ENCODE data around the gene PRRT1. TPM values are rescaled to one million over a fixed set of nuclear protein-coding genes. Genes with fewer than 3 reads are reported as not detected.

Gene PRRT1
- total RNA-seq, 2 donors from 2014 or later = 2.0 to 3.0 TPM

DNA sequence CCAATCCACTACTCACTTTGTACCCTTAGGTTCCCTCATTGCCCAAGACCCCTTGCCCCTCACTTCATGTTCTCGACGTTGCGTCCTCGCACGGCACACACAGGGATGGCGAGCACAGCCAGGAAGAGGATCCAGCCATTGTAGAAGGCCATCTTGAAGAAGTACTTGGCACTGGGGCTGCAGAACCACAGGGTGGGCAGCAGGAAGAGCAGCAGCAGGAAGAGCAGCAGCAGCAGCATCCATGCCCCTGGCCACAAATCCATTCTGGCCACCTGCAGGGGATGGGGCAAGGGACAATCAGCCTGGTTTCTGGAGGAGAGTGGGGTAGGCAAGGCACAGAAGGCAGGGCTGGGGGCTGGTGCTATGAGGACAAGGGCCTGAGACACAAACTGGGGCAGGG is 19.5 kb upstream of the PRRT1 start:
- Histone ChIP-seq H3K4me1 (ENCODE audit: control insufficient read depth, insufficient read depth, low read length) (peaks cover 26% of the 10 kb centered on the region), H3K4me3 (ENCODE audit: low read length) (no peak overlapping the region), H3K36me3 (ENCODE audit: control insufficient read depth, insufficient read depth, low read length) (peaks cover 62% of the 10 kb centered on the region), H3K9ac (ENCODE audit: extremely low read depth, low read length, poor library complexity, severe bottlenecking) (no peak overlapping the region), H3K9me3 (ENCODE audit: control insufficient read depth, low read length) (no peaks in the 10 kb centered on the region), H3K27me3 (ENCODE audit: control insufficient read depth, insufficient read depth, low read length, poor library complexity, severe bottlenecking) (no peaks in the 10 kb centered on the region), H3K27ac (ENCODE audit: low read depth, low read length) (no peak overlapping the region)
- Mint-ChIP-seq H3K9me3 (no peaks in the 10 kb centered on the region), H3K36me3 (ENCODE audit: low read depth) (peaks cover 60% of the 10 kb centered on the region), H3K4me3 (no peak overlapping the region), H3K27me3 (ENCODE audit: insufficient read depth) (no peaks in the 10 kb centered on the region), H3K4me1 (peaks cover 56% of the 10 kb centered on the region), H3K27ac (peak overlapping the region; percentile 17)
- TF ChIP-seq CTCF (conservative IDR thresholded peaks at IDR 0.05) = no peak
- DNase-seq = no peak
- 93 to 100% methylated on average over 1 to 6 of the region's 6 CpGs for WGBS, 2 experiments (ENCODE audit: insufficient coverage in 1 of 2, insufficient read length in 1 of 2)

- Mint-ChIP-seq H3K27me3 (ENCODE audit: insufficient read depth) (no peaks in the 10 kb centered on the region), H3K36me3 (ENCODE audit: low read depth) (peaks cover 68% of the 10 kb centered on the region), H3K4me1 (peaks cover 58% of the 10 kb centered on the region), H3K27ac (peak overlapping the region; percentile 62), H3K4me3 (no peak overlapping the region), H3K9me3 (no peaks in the 10 kb centered on the region)
- TF ChIP-seq CTCF (conservative IDR thresholded peaks at IDR 0.05) = no peak
- Histone ChIP-seq H3K4me3 (ENCODE audit: low read length) (no peak overlapping the region), H3K27me3 (ENCODE audit: control insufficient read depth, insufficient read depth, low read length, poor library complexity, severe bottlenecking) (no peaks in the 10 kb centered on the region), H3K4me1 (ENCODE audit: control insufficient read depth, insufficient read depth, low read length) (peaks cover 26% of the 10 kb centered on the region), H3K9me3 (ENCODE audit: control insufficient read depth, low read length) (no peaks in the 10 kb centered on the region), H3K36me3 (ENCODE audit: control insufficient read depth, insufficient read depth, low read length) (peaks cover 68% of the 10 kb centered on the region), H3K9ac (ENCODE audit: extremely low read depth, low read length, poor library complexity, severe bottlenecking) (no peak overlapping the region), H3K27ac (ENCODE audit: low read depth, low read length) (no peak overlapping the region)
- 94 to 97% methylated on average over 5 to 10 of the region's 11 CpGs for WGBS, 2 experiments (ENCODE audit: insufficient coverage in 1 of 2, insufficient read length in 1 of 2)
- DNase-seq = no peak
These were observed 18.6 kb upstream of the PRRT1 start for GRCh38 chr6:32170294-32170693.

- peaks cover 56% of the 10 kb centered on the region for H3K4me1 Mint-ChIP-seq
- H3K9me3 Mint-ChIP-seq = no peaks in the 10 kb centered on the region
- H3K4me3 Mint-ChIP-seq = peak overlapping the region; percentile 40
- peak overlapping the region; percentile 96 for H3K27ac Mint-ChIP-seq
- WGBS, 2 experiments (ENCODE audit: insufficient coverage in 1 of 2, insufficient read length in 1 of 2) = 90 to 96% methylated on average over 7 to 11 of the region's 11 CpGs
- H3K27me3 Mint-ChIP-seq (ENCODE audit: insufficient read depth) = no peaks in the 10 kb centered on the region
- peaks cover 26% of the 10 kb centered on the region for H3K4me1 ChIP-seq (ENCODE audit: control insufficient read depth, insufficient read depth, low read length)
- peaks cover 70% of the 10 kb centered on the region for H3K36me3 Mint-ChIP-seq (ENCODE audit: low read depth)
- no peak overlapping the region for H3K9ac ChIP-seq (ENCODE audit: extremely low read depth, low read length, poor library complexity, severe bottlenecking)
- no peak for DNase-seq
- no peaks in the 10 kb centered on the region for H3K9me3 ChIP-seq (ENCODE audit: control insufficient read depth, low read length)
- peaks cover 72% of the 10 kb centered on the region for H3K36me3 ChIP-seq (ENCODE audit: control insufficient read depth, insufficient read depth, low read length)
- H3K4me3 ChIP-seq (ENCODE audit: low read length) = peak overlapping the region; percentile 21
- TF ChIP-seq CTCF (conservative IDR thresholded peaks at IDR 0.05) = no peak
- no peak overlapping the region for H3K27ac ChIP-seq (ENCODE audit: low read depth, low read length)
- no peaks in the 10 kb centered on the region for H3K27me3 ChIP-seq (ENCODE audit: control insufficient read depth, insufficient read depth, low read length, poor library complexity, severe bottlenecking)
These were observed 17.3 kb upstream of the PRRT1 start for GRCh38 chr6:32168807-32169591.

Data from endodermal cell (in vitro differentiated cells).